GM20000 (cell line): ENCODE measurements around the gene HS6ST3.

ENCODE experiments used
- DNase-seq: peaks from one replicate; pipeline ENCODE4 v3.0.0; 2012; ENCODE audit warnings: low spot score
- CTCF ChIP-seq: IDR thresholded peaks from 2 replicates; pipeline ENCODE4 v1.5.1; 2012; ENCODE audit warnings: mild to moderate bottlenecking, control low read depth; ENCODE audit errors: extremely low read depth, missing control alignments

Gene HS6ST3

GRCh38 chr13:96379967-96380366, 290.1 kb downstream of the HS6ST3 start:
- no peak for TF ChIP-seq CTCF
- DNase-seq: no peak

DNA sequence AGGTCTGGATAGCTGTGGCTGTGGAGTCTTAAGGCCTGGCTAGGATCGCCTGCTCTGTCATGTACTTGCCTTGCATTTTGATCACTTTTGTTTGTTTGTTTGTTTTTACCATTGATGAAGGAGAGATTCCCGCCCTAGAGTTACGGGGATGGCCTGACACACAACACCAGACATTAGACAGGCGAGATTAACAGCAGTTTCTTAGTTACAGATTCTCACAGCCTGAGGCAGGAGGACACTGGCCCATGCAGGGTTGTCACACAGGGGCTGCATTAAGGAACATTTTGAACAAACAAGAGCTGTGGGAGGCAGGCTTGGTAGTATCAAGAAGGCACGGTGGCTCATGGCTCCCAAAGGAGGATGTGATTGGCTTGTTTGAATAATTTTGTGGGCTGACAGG, 291.8 kb downstream of the HS6ST3 start:
- DNase-seq: no peak
- no peak for TF ChIP-seq CTCF

DNA sequence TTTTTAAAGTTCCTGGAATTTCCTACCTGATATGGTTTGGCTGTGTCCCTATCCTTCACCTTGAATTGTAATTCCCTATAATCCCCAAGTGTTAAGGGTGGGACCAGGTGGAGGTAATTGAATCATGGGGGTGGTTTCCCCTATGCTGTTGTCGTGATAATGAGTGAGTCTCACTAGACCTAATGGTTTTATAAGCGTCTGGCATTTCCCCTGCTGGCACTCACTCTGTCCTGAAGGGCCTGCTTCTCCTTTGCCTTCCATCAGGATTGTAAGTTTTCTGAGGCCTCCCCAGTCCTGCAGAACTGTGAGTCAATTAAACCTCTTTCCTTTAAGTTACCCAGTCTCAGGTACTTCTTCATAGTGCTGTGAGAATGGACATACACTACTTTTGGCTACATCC, 298.7 kb downstream of the HS6ST3 start:
- TF ChIP-seq CTCF: no peak
- DNase-seq: no peak

DNA sequence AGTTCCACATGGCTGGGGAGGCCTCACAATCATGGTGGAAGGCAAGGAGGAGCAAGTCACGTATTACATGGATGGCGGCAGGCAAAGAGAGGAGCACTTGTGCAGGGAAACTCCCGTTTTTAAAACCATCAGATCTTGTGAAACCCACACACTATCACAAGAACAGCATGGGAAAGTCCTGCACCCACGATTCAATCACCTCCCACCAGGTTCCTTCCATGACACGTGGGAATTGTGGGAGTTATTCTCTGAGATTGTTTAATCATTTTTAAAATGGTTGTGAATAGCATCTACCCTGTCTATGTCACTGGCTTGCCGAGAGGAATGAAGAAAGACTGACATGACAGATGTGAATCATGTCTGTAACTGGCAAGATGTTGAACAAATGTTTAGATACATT, 301.7 kb downstream of the HS6ST3 start:
- DNase-seq: no peak
- TF ChIP-seq CTCF: no peak

GRCh38 chr13:96397807-96398206, 307.9 kb downstream of the HS6ST3 start:
- DNase-seq: no peak
- no peak for TF ChIP-seq CTCF

- no peak for TF ChIP-seq CTCF
- DNase-seq: no peak
Observed at GRCh38 chr13:96398486-96398885, 308.6 kb downstream of the HS6ST3 start.

DNA sequence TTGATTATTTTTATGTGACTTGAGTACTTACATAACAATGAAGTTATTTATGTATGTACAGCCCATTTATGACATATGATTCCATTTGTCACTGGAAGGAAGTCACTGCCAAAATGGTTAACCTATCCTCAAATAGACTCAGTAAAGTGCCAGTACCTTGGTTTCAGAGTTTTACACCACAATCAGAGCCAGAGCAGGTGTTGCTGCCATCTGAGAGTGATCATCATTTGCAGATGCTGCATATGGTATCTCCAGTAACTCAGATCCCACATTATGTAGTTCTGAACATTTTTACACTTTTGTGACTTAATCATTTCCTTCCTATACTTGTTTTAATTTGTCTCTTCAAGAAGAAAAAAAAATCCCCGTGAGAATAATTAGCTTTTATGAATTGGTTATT, 313.3 kb downstream of the HS6ST3 start:
- TF ChIP-seq CTCF: no peak
- no peak for DNase-seq
